VCaP (cell line): Measurements from ENCODE around the gene MARVELD1.

ENCODE experiments used
- H3K27ac ChIP-seq: fragments of 450-650 bp; 2 replicates; pipeline ENCODE4 v1.5.1; 2017
- CTCF ChIP-seq: fragments of 450-650 bp; conservative IDR thresholded peaks from 2 replicates; pipeline ENCODE4 v1.5.1; 2017; ENCODE audit warnings: mild to moderate bottlenecking, moderate library complexity

MARVELD1 gene

GRCh38 chr10:97762056-97762455 is 48.5 kb downstream of the MARVELD1 start:
- H3K27ac ChIP-seq = no peak overlapping the region
- no peak for TF ChIP-seq CTCF

GRCh38 chr10:97762816-97763215 is 49.3 kb downstream of the MARVELD1 start:
- no peak for TF ChIP-seq CTCF
- H3K27ac ChIP-seq = no peak overlapping the region

- no peak for TF ChIP-seq CTCF
Measured at GRCh38 chr10:97763411-97763810, 49.9 kb downstream of the MARVELD1 start.

GRCh38 chr10:97763947-97764346 is 50.4 kb downstream of the MARVELD1 start:
- H3K27ac ChIP-seq = no peak overlapping the region
- no peak for TF ChIP-seq CTCF

More at GRCh38 chr10:97763411-97763810, 49.9 kb downstream of the MARVELD1 start:
- H3K27ac ChIP-seq = no peak overlapping the region

- TF ChIP-seq CTCF = no peak
- no peak overlapping the region for H3K27ac ChIP-seq
Measured at GRCh38 chr10:97764519-97764931, 51.0 kb downstream of the MARVELD1 start.

- no peak overlapping the region for H3K27ac ChIP-seq
- no peak for TF ChIP-seq CTCF
Measured at GRCh38 chr10:97765201-97765600, 51.7 kb downstream of the MARVELD1 start.

GRCh38 chr10:97766106-97766810 is 52.7 kb downstream of the MARVELD1 start:
- no peak for TF ChIP-seq CTCF
- H3K27ac ChIP-seq = no peak overlapping the region
